Measurements from ENCODE around the gene PRAME. TPM values are rescaled to one million over a fixed set of nuclear protein-coding genes. Genes with fewer than 3 reads are reported as not detected.

The PRAME gene
- total RNA-seq, 2 donors from 2014 or later, result 0.14 to 0.41 TPM

Other genes with a start within 250 kb of the PRAME start
- 1 to 10 TPM; 2.9 to 4.5 TPM for gene ZNF280B, start 50.5 kb downstream of the PRAME start, total RNA-seq
- gene ZNF280A, start 39.0 kb downstream of the PRAME start, total RNA-seq, result not detected
- gene GGTLC2, start 85.3 kb upstream of the PRAME start, total RNA-seq, result not detected